ENCODE measurements around the gene CRAT. TPM values are rescaled to one million over a fixed set of nuclear protein-coding genes. Genes with fewer than 3 reads are reported as not detected.

The CRAT gene
- total RNA-seq, 1 donor from 2014 or later, result 65.7 TPM

DNA sequence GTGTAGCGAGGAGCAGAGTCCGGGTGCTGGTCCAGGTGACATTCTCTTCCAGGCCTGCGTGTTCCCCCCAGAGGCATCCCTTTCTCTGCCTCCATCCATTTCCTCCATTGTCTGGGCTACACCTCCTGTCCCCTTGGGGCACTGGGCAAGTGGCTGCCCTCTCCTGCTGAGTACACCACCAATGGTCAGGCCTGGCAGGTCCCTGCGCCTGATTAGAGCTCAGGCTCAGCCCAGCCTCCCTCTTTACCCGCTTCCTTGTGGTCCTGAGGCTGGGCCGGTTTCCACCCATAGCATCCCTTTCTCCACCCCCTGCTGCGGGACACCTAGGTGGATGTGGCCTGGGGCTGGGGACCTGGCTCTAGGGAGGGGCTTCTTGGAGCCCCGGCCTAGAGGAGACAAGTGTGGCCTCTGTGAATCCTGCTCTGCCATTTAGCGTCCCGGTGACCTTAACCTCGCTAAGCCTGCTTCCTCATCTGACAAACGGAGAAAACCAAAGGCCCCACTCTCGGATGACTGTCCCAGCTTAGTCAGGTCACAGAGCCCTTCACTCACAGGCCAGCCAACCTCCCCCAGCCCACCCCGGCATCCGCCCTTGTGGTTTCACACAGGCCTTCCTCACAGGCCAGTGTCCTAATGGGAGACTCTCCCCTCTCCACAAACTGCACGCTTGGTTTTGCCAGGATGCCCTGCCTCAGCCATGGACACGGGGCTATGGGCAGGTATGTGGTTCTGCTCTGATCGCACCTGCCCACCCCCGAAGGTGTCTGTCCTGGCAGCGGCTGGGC lies 16.8 kb downstream of the CRAT start:
- no peak for DNase-seq (ENCODE audit: low spot score)

DNA sequence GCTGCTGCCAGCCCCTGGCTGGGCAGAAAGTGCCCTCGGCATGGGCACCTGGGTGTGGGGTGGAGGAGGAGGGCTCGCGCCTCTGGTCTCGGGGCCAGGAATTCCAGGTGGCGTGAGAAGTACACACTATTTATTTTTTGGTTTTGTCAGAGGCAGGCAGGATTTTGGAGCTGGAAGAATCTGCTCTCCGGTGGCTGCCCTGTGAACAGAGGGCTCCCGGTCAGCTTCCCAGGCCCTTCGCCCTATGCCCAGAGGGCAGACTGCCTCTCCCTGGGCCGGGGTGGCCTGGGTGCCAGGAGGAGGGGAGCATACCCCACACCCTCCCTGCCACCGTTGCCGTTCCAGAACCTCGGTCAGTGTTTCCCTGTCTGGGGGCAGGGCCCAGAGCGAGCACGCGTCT lies 21.3 kb downstream of the CRAT start:
- DNase-seq (ENCODE audit: low spot score), result no peak

GRCh38 chr9:129084087-129084486 lies 26.5 kb downstream of the CRAT start:
- no peak for DNase-seq (ENCODE audit: low spot score)

- DNase-seq (ENCODE audit: low spot score), result no peak
Measured at GRCh38 chr9:129081388-129081904, 29.1 kb downstream of the CRAT start.

DNA sequence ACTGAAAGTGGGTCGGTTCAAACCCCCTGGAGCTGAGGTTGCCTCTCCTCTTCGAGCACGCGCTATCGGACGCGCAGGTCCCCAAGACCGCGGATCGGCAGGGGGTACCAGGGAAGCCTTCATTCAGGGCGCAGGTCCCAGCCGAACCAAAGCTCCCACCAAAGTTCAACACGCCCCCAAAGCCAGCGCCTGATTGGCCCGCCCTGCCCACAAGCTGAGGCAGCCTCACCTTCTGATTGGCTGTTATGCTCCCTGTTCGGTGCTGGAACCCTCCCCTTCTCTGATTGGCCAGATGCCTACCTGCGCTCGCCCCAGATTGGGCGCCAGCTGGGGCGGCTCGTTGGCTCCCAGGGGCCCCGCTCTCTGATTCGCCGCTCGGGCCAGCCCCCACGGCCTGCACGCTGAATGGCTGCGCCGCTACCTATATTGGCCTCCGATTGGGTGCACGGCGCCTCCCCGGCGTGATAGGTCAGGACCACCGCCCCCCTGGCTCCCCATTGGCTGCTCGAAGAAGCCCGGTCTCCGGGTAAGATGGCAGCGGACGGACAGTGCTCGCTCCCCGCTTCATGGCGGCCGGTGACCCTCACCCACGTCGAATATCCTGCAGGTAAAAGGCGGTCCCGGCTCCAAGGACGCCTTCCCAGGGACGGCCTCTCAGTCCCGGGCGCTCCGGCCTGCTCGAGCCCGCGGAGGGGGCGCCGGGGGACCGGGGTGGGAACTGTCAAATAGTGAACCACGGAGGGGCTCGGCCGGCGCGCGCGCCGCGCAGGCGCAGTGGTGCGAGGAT lies 29.8 kb downstream of the CRAT start, which contains the start of gene DOLPP1:
DOLPP1 (plus strand) TSS at position 511 of the 787 bp plus-strand sequence; CDS start at position 532, 21 bp downstream.
- peak; percentile 100 for DNase-seq (ENCODE audit: low spot score)

DNA sequence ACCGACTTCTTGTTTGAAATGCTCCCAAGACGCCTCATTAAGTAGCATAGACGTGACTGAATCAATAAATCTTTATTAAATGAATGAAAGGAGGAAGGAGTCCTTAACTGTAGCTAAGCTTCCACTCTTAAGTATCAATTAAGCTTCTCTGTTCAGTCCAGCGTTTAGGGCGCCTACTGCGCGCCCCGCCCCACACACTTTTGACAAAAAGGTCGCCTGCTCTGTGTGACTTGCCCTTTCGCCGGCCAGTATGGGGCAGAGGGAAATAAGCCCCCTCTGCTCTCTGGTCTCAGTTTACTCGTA lies 30.3 kb downstream of the CRAT start:
- no peak for DNase-seq (ENCODE audit: low spot score)

DNA sequence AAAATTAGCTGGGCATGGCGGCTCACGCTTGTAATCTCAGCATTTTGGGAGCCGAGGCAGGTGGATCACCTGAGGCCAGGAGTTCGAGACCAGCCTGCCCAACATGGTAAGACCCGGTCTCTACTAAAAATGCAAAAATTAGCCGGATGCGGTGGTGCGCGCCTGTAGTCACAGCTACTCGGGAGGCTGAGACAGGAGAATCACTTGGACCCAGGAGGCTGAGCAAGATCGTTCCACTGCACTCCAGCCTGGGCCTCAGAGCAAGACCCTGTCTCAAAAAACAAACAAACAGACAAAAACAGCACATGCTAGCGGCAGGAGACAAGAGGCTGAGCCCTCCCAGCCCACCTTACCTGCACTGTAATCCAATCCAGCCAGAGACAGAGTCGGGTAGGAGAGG lies 30.8 kb downstream of the CRAT start:
- no peak for DNase-seq (ENCODE audit: low spot score)

DNA sequence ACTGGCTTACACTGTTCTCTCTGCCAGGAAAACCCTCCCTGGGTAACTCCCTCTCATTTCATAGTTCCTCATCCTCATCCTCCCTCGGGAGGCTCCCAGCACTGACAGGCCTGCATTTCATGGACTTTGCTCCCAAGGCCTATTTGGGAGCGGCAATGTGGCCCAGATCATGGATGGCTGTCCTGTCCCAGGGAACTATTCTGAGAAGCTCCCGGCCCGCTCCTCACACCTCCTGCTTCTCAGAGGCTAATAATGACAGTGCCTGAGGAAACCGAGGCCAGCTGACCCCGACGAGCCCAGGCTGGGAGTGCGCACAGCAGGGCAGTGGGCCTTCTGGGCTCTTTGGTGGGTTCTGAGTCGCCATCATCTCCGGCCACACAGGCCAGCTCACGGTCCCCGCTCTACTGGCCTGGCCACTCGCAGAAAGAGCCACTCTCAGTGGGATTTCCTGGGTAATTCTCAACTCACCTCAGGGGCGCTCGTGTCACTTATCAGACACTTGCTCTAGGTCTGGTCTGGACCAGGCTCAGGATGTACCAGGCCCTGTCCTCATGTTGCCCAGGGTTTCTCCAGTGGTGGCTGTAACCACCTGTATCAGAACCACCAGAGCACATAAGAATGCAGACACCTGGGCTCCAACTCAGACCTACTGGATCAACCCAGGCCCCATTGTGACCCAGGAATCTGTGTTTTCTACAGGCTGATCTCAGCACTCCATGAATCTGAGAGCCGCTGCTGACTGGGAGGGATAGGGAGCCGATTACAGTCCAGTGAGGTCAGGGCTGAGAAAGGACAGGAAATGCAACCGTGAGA lies 31.7 kb downstream of the CRAT start:
- DNase-seq (ENCODE audit: low spot score), result no peak

GRCh38 chr9:129077236-129077635 lies 33.4 kb downstream of the CRAT start:
- no peak for DNase-seq (ENCODE audit: low spot score)

DNA sequence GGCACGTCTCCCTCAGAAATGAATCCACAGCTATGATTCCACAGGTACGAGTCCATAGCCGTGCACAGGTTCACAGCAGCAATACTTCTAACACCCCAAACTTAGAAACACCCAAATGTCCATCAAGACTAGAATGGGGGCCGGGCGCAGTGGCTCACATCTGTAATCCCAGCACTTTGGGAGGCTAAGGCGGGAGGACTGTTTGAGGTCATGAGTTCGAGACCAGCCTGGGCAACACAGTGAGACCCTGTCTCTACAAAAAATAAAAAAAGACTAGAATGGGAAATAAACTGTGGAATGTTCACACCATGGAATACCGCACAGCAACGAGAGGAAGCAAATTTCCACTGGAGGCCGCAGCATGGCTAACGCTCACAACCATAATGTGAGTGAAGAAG lies 34.0 kb downstream of the CRAT start:
- no peak for DNase-seq (ENCODE audit: low spot score)

DNA sequence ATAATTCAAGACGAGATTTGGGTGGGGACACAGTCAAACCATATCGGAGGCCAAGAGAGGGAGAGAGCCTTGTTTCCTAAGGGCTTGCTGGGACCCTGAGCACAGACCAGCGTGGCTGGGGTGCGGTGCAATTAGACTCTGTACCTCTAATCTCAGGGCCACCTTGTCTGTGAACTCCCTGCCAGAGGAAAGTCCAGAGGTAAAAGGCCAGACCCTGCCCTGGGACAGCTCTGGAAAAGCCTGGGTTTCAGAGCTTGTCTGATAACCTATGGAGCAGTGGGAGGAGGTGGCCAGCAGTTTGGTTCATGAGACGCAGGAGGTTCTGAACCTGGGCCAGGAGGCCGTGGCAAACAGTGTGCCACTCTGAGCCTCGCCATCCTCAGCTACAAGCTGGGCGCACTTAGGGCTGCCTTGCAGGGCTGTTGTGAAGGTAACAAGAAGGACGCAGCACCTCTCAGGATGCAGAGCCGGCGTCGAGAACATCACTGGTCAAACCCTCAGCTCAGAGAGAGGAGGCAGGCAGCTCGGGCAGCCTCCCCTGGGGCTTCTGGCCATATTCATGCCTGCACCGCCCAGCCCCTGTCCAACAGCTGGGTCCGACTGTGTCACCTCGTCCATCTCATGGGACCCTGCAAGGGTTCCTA lies 34.5 kb downstream of the CRAT start:
- DNase-seq (ENCODE audit: low spot score), result no peak

DNA sequence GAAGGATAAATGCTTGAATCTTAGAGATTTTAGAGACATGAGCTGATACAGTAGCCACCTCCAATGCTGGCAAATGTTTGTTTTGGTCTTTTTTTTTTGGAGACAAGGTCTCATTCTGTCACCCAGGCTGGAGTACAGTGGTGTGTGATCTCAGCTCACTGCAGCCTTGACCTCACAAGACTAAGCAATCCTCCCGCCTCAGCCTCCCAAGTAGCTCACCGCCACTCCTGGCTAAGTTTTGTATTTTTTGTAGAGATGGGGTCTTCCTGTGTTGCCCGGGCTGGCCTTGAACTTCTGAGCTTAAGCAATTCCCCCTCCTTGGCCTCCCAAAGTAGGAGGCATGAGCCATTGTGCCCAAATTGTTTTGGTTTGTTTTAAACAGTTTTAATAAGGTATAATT lies 36.5 kb downstream of the CRAT start:
- no peak for DNase-seq (ENCODE audit: low spot score)

DNA sequence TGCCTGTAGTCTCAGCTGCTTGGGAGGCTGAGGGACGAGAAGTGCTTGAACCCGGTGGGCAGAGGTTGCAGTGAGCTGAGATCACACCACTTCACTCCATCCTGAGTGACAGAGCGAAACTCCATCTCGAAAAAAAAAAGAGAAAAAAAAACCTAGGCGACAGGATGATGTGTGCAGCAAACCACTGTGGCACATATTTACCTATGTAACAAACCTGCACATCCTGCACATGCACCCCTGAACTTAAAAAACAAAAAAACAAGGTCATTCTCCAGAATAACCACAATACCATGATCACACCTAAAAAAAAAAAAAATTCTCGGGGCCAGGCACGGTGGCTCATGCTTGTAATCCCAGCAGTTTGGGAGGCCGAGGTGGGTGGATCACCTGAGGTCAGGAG lies 37.2 kb downstream of the CRAT start:
- DNase-seq (ENCODE audit: low spot score), result no peak

- DNase-seq (ENCODE audit: low spot score), result no peak
Measured at GRCh38 chr9:129072171-129072570, 38.4 kb downstream of the CRAT start.

- no peak for DNase-seq (ENCODE audit: low spot score)
Measured at GRCh38 chr9:129071526-129072126, 39.0 kb downstream of the CRAT start.

DNA sequence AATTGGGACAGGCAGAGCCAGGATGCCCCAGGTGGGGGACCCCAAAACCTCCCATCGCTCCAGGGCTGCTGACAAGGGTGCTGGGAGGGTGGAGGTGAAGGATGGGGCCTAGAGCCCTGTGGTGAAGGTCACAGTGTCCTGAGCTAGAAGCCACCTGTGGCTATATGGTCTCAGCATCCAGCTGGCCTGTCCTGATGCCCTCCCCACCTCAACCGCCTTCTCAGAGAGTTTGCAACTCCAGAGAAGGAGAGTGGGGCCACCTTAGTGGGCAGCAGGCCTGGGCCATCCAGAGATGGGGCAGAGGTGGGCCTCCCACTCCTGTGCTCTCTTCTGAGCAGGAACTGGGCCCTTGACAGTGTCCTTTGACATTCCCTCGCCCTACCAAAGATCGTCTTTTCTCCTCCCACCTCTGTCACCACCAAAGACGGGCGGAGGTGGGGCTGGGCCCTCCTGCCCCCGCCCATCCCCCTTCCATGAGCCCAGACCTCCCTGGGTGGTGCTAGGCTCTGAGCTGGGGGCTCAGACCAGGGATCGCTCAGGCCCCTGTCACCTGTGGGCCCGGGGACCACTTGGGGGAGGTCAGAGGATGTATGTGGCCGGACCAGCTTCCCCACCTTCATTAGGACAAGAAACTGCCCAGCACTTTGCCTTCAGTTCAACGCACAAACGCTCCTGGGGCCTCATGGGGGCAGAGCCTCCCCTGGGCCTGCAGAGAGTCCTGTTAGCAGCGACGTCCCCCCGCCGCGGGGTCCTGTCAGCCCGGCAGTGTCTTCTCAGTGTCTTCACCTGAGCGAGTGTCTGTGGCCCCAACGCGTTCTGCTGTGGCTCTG lies 39.7 kb downstream of the CRAT start:
- no peak for DNase-seq (ENCODE audit: low spot score)

DNA sequence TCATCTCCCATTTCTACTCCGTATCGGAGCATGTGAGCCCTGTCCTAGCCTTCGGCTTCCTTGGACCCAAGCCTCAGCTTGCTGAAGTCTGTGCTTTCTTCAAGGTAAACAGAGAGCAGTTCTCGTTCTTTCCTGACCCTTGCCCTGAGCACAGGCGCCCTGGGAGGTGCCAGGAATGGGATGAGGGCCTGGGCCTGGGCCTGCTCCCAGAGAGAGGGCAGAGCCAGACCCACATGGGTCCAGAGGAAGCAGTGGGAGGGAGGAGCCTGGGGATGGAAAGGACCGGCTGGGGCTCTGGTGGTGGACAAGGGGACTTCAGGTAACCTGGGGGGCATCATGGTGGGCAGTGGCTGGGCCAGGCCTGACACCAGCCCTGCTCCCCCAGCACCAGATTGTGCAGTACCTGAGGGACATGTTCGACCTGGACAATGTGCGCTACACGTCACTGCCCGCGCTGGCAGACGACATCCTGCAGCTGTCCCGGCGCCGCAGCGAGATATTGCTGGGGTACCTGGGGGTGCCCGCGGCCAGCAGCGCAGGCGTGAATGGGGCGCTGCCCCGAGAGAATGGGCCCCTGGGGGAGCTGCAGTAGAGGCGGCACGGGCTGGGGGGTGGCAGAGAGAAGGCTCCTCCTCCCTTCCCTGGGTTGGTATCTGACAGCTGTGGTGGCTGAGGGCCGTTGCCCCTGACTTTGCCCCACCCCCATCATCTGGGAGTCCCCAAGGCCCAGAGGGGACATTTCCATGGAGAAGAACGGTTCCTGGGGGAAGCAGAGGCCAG lies 40.5 kb downstream of the CRAT start:
- DNase-seq (ENCODE audit: low spot score), result no peak

- DNase-seq (ENCODE audit: low spot score), result no peak
Measured at GRCh38 chr9:129068990-129069861, 41.4 kb downstream of the CRAT start.
